AG09309 (cell line): ENCODE data around the gene FAM124B.
"Not testable (repeated sequence)": the region's sequence is repeated elsewhere in the genome, so short reads cannot be mapped to it uniquely, and the experiment has no call there.

ENCODE experiments used
- DNase-seq: peaks from one replicate; pipeline ENCODE4 v3.0.0-alpha.2; 2010; ENCODE audit warnings: low read depth
- H3K4me3 ChIP-seq: 2 replicates; pipeline ENCODE4 v1.5.1; 2011; ENCODE audit warnings: mild to moderate bottlenecking, low read depth, low read length, moderate library complexity; ENCODE audit not compliant: control insufficient read depth
- TF ChIP-seq, protein P1 (sequence below): IDR thresholded peaks from 2 replicates; pipeline ENCODE4 v1.5.1; 2011; ENCODE audit warnings: mild to moderate bottlenecking, low read depth, low read length, inconsistent platforms; ENCODE audit not compliant: insufficient read depth, control insufficient read depth; ENCODE audit errors: missing control alignments

Gene FAM124B

GRCh38 chr2:224382973-224383555, 18.8 kb downstream of the FAM124B start:
- no peak for DNase-seq
- TF ChIP-seq, protein P1, sequence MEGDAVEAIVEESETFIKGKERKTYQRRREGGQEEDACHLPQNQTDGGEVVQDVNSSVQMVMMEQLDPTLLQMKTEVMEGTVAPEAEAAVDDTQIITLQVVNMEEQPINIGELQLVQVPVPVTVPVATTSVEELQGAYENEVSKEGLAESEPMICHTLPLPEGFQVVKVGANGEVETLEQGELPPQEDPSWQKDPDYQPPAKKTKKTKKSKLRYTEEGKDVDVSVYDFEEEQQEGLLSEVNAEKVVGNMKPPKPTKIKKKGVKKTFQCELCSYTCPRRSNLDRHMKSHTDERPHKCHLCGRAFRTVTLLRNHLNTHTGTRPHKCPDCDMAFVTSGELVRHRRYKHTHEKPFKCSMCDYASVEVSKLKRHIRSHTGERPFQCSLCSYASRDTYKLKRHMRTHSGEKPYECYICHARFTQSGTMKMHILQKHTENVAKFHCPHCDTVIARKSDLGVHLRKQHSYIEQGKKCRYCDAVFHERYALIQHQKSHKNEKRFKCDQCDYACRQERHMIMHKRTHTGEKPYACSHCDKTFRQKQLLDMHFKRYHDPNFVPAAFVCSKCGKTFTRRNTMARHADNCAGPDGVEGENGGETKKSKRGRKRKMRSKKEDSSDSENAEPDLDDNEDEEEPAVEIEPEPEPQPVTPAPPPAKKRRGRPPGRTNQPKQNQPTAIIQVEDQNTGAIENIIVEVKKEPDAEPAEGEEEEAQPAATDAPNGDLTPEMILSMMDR: no peak
- no peak overlapping the region for H3K4me3 ChIP-seq

DNA sequence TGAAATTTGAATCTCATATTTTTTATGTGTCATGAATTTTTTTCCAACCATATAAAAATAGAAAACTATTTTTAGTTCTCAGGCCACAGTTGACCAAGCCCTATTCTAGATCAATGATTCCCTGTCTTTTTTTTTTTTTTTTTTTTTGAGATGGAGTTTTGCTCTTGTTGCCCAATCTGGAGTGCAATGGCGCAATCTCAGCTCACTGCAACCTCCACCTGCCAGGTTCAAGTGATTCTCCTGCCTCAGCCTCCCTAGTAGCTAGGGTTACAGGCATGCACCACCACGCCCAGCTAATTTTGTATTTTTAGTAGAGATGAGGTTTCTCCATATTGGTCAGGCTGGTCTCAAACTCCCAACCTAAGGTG, 19.6 kb downstream of the FAM124B start:
- H3K4me3 ChIP-seq, DNase-seq: not testable (repeated sequence)

DNA sequence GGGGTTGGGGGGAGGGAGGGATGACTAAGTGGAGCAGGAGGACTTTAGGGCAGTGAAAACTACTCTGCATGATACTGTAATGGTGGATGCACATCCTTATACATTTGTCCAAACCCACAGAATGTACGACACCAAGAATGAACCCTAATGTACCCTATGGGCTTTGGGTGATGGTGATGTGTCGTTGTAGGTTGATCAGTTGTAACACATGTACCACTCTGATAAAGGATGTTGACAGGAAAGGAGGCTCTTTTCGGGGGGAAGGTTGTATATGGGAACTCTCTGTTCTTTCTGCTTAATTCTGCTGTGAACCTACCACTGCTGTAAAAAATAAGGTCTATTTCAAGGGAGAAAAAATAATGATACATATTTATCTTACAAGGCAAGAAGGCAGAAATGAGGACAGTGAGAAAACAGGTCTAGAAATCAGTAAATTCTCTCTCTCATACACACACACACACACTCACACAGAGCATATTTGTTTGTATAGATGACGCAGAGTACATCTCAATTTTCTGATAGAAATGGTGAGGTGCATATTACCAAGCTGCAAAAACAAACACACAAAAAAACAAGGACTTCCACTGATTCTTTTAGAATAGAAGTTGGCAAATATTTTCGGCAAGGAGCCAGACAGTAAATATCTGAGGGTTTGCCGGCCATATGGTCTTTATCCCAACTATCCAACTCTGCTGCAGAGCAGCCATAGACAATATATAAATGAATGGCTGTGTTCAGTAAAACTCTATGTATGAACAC, 20.2 kb downstream of the FAM124B start:
- no peak for DNase-seq
- no peak overlapping the region for H3K4me3 ChIP-seq
- TF ChIP-seq, protein P1: no peak

- H3K4me3 ChIP-seq: no peak overlapping the region
- DNase-seq: no peak
- TF ChIP-seq, protein P1: no peak
These were observed 21.9 kb downstream of the FAM124B start for GRCh38 chr2:224379986-224380385.

DNA sequence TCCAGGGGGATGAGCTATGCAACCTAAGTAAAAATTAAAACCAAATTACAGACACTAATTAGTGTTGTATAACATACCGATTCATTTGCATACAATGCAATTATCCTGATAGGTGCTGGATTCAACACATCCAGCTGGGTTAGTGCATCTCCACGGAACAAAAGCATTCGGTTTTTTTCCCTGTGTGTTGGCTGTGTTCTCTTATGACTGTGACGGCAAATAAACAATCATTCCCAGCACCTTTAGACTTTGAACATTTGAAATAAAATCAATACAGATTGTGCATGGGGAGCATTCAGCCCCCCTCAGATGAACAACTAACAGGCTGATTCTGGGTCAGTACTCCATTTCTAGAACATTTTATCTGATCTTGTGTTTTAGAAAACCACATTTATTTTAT, 22.7 kb downstream of the FAM124B start:
- no peak for DNase-seq
- H3K4me3 ChIP-seq: no peak overlapping the region
- TF ChIP-seq, protein P1: no peak

DNA sequence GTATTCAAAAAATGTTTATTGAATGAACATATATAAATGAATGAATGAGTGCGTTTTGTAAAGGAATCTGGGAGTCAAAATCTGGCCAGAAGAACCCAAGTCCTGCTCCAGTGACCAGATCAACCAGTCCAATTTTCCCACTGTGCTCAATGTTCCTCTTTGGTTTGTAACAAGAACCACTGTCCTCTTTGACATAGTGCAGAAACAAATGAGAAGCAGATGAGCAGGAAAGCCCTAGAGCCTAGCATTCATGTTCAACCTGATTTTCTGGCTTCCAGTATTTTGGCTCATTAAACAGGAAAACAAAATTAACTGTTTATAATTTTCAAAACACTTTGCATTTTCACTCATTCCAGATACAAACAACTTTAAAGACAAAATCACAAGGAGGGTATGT, 23.2 kb downstream of the FAM124B start:
- no peak overlapping the region for H3K4me3 ChIP-seq
- no peak for DNase-seq
- TF ChIP-seq, protein P1: no peak
